ENCODE data around the gene SHB. TPM values are rescaled to one million over a fixed set of nuclear protein-coding genes. Genes with fewer than 3 reads are reported as not detected.

The SHB gene
- total RNA-seq, 2 experiments from 2014 or later = 0.41 to 1.0 TPM

DNA sequence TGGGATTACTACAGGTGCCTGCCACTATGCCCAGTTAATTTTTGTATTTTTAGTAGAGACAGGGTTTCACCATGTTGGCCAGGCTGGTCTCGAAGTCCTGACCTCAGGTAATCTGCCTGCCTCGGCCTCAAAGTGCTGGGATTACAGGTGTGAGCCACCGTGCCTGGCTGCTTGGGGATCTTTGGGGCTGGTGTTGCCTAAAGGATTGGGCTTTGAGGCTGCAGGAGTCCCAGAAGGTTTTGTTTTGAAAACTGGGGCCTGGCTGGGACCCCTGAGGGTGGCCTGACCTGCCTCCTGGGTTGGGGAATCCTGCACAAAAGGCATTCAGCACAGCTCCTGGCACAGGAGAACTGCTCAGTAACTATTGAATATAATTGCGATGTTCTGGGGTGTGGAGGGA lies 25.1 kb upstream of the SHB start:
- Histone ChIP-seq H3K4me1 (ENCODE audit: insufficient read depth, low read length, poor library complexity, severe bottlenecking) (no peaks in the 10 kb centered on the region), H3K27ac (ENCODE audit: low read depth, low read length, poor library complexity, severe bottlenecking) (no peak overlapping the region), H2AFZ (ENCODE audit: low read length) (no peak overlapping the region), H3K9me2 (ENCODE audit: insufficient read depth, low read length) (no peaks in the 10 kb centered on the region), H3K79me2 (ENCODE audit: insufficient read depth, low read depth, low read length) (no peaks in the 10 kb centered on the region), H3K36me3 (ENCODE audit: insufficient read depth, low read length) (no peaks in the 10 kb centered on the region), H3K9me3 (ENCODE audit: low read length) (no peaks in the 10 kb centered on the region), H4K20me1 (ENCODE audit: insufficient read depth, low read length) (no peaks in the 10 kb centered on the region), H3K4me2 (ENCODE audit: low read length) (no peak overlapping the region), H3K4me3 (ENCODE audit: low read depth, low read length, poor library complexity, severe bottlenecking) (no peak overlapping the region)
- intact Hi-C loops (cut with micrococcal nuclease; ENCODE audit: unreplicated experiment) = loop anchor here (5.0 kb wide), 1 partner anchor 308 kb away; no protein-coding TSS in a partner anchor
- BruUV-seq (replicated peaks) = no TSS peak
- DNase-seq (ENCODE audit: low spot score) = no peak
- TF ChIP-seq EZH2phosphoT487 (IDR thresholded peaks at IDR 0.05; ENCODE audit: borderline replicate concordance, low read depth, low read length) = no peak
- TF ChIP-seq, protein P1, sequence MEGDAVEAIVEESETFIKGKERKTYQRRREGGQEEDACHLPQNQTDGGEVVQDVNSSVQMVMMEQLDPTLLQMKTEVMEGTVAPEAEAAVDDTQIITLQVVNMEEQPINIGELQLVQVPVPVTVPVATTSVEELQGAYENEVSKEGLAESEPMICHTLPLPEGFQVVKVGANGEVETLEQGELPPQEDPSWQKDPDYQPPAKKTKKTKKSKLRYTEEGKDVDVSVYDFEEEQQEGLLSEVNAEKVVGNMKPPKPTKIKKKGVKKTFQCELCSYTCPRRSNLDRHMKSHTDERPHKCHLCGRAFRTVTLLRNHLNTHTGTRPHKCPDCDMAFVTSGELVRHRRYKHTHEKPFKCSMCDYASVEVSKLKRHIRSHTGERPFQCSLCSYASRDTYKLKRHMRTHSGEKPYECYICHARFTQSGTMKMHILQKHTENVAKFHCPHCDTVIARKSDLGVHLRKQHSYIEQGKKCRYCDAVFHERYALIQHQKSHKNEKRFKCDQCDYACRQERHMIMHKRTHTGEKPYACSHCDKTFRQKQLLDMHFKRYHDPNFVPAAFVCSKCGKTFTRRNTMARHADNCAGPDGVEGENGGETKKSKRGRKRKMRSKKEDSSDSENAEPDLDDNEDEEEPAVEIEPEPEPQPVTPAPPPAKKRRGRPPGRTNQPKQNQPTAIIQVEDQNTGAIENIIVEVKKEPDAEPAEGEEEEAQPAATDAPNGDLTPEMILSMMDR (conservative IDR thresholded peaks at IDR 0.05; ENCODE audit: low read length) = no peak
- CTCF ChIA-PET (ENCODE audit: unreplicated experiment) = no interaction called here
- POLR2A ChIA-PET = interaction anchor here (0.5 kb wide), 1 partner anchor 806 kb away, joined by 7 read pairs; no protein-coding TSS in a partner anchor

DNA sequence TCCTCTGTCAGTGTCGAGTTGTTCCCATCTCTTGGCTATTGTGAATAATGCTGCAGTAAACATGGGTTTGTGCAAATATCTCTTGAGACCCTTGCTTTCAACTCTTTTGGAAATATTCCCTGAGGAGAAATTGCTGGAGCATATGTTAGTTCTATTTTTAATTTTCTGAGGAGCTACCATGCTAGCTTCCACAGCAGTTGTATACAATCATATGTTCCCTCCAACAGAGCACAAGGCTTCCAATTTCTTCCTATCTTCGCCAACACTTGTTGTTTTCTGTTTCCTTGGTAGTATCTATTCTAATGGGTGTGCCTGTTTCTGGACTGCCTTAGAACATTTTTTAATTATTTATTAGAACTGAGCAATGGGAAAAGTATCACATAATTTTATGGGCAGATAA lies 23.6 kb upstream of the SHB start:
- no TSS peak for BruUV-seq (replicated peaks)
- TF ChIP-seq, protein P1 (conservative IDR thresholded peaks at IDR 0.05; ENCODE audit: low read length) = no peak
- TF ChIP-seq EZH2phosphoT487 (IDR thresholded peaks at IDR 0.05; ENCODE audit: borderline replicate concordance, low read depth, low read length) = no peak
- H2AFZ ChIP-seq (ENCODE audit: low read length) = no peak overlapping the region
- no peaks in the 10 kb centered on the region for H3K9me3 ChIP-seq (ENCODE audit: low read length)
- ChIA-PET POLR2A (no interaction called here), CTCF (ENCODE audit: unreplicated experiment) (no interaction called here)
- no peak for DNase-seq (ENCODE audit: low spot score)
- no peaks in the 10 kb centered on the region for H3K9me2 ChIP-seq (ENCODE audit: insufficient read depth, low read length)
- intact Hi-C loops (cut with micrococcal nuclease; ENCODE audit: unreplicated experiment) = loop anchor here (5.0 kb wide), 1 partner anchor 310 kb away; no protein-coding TSS in a partner anchor
- no peaks in the 10 kb centered on the region for H3K4me1 ChIP-seq (ENCODE audit: insufficient read depth, low read length, poor library complexity, severe bottlenecking)
- no peak overlapping the region for H3K4me3 ChIP-seq (ENCODE audit: low read depth, low read length, poor library complexity, severe bottlenecking)
- H3K27ac ChIP-seq (ENCODE audit: low read depth, low read length, poor library complexity, severe bottlenecking) = no peak overlapping the region
- no peaks in the 10 kb centered on the region for H3K36me3 ChIP-seq (ENCODE audit: insufficient read depth, low read length)
- no peaks in the 10 kb centered on the region for H4K20me1 ChIP-seq (ENCODE audit: insufficient read depth, low read length)
- no peak overlapping the region for H3K4me2 ChIP-seq (ENCODE audit: low read length)
- H3K79me2 ChIP-seq (ENCODE audit: insufficient read depth, low read depth, low read length) = no peaks in the 10 kb centered on the region

DNA sequence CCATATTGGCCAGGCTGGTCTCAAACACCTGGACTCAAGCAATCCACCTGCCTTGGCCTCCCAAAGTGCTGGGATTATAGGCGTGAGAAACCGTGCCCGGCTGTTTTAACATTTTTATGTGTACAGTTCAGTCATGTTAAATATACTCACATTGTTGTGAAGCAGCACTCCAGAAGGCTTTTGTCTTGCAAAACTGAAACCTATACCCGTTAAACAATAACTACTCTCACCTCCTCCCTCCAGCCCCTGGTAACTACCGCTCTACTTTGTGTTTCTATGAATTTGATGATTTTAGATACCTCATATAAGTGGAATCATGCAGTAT lies 23.1 kb upstream of the SHB start:
- TF ChIP-seq EZH2phosphoT487 (IDR thresholded peaks at IDR 0.05; ENCODE audit: borderline replicate concordance, low read depth, low read length) = no peak
- TF ChIP-seq, protein P1 (conservative IDR thresholded peaks at IDR 0.05; ENCODE audit: low read length) = no peak
- H3K4me1 ChIP-seq (ENCODE audit: insufficient read depth, low read length, poor library complexity, severe bottlenecking) = no peaks in the 10 kb centered on the region
- no peaks in the 10 kb centered on the region for H3K9me3 ChIP-seq (ENCODE audit: low read length)
- no peaks in the 10 kb centered on the region for H3K36me3 ChIP-seq (ENCODE audit: insufficient read depth, low read length)
- H4K20me1 ChIP-seq (ENCODE audit: insufficient read depth, low read length) = no peaks in the 10 kb centered on the region
- intact Hi-C loops (cut with micrococcal nuclease; ENCODE audit: unreplicated experiment) = loop anchor here (5.0 kb wide), 1 partner anchor 310 kb away; no protein-coding TSS in a partner anchor
- ChIA-PET POLR2A (no interaction called here), CTCF (ENCODE audit: unreplicated experiment) (no interaction called here)
- H3K27ac ChIP-seq (ENCODE audit: low read depth, low read length, poor library complexity, severe bottlenecking) = no peak overlapping the region
- H3K9me2 ChIP-seq (ENCODE audit: insufficient read depth, low read length) = no peaks in the 10 kb centered on the region
- no peak overlapping the region for H3K4me3 ChIP-seq (ENCODE audit: low read depth, low read length, poor library complexity, severe bottlenecking)
- no peak overlapping the region for H3K4me2 ChIP-seq (ENCODE audit: low read length)
- H3K79me2 ChIP-seq (ENCODE audit: insufficient read depth, low read depth, low read length) = no peaks in the 10 kb centered on the region
- no peak for DNase-seq (ENCODE audit: low spot score)
- no peak overlapping the region for H2AFZ ChIP-seq (ENCODE audit: low read length)
- BruUV-seq (replicated peaks) = no TSS peak
